HepG2 (cell line): ENCODE results near the gene ST6GALNAC3.

ENCODE experiments used
- CHD2 ChIP-seq: IDR thresholded peaks from 2 replicates; pipeline ENCODE4 v1.6.1; 2011; ENCODE audit warnings: low read depth, low read length, improper control_type of control experiment
- EZH2 ChIP-seq: conservative IDR thresholded peaks from 2 replicates; pipeline ENCODE4 v1.6.1; 2012; ENCODE audit warnings: mild to moderate bottlenecking, low read depth, low read length, moderate library complexity
- TF ChIP-seq, protein P1 (sequence below), 2 experiments: sonication (generic) in 1 of 2; formaldehyde crosslinking in 1 of 2; IDR thresholded peaks; 2 replicates each; pipeline versions ENCODE4 v1.5.1 to v1.6.1; 2011 to 2020; ENCODE audit warnings: borderline replicate concordance in 1 of 2, low read depth in 1 of 2, low read length in 1 of 2, mild to moderate bottlenecking in 1 of 2, missing genetic modification reagents in 1 of 2, moderate library complexity in 1 of 2

DNA sequence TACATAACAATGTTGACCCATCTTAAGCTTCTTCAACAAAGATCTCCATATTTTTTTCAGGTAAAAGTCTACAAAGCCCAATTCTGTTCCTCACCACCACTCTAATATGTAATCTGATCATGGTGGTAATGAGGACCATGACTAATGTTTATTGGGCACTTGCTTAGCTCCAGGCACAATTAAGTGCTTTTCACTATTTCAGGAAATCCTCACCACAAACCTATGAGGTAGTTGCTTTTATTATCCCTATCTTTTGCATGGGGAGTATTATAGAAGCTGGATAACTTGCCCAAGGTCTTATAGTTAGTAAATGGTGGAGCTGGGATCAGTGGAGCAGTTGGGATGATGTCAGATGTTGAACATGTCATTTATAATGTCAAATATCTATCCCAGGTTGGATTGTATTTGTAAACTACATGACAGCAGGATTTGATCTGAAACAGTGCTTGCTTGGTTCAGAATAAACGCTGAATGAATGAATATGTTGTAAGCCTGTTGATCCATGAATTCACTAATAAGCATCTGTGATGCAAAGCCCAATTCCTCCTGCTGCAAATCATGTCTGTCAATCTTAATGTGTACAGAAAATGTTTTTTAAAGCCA, 509.4 kb downstream of the ST6GALNAC3 start:
- no peak for TF ChIP-seq CHD2
- no peak for TF ChIP-seq EZH2
- TF ChIP-seq, protein P1, sequence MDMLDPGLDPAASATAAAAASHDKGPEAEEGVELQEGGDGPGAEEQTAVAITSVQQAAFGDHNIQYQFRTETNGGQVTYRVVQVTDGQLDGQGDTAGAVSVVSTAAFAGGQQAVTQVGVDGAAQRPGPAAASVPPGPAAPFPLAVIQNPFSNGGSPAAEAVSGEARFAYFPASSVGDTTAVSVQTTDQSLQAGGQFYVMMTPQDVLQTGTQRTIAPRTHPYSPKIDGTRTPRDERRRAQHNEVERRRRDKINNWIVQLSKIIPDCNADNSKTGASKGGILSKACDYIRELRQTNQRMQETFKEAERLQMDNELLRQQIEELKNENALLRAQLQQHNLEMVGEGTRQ (IDR thresholded peaks at IDR 0.05; ENCODE audit: low read depth, low read length) = no peak
- TF ChIP-seq, protein P1 (CRISPR knock-in tag; IDR thresholded peaks at IDR 0.05; ENCODE audit: borderline replicate concordance) = no peak
